Cerebellar cortex (tissue), 1 donor: ENCODE results near the gene KAT8.

ENCODE experiments used
- DNase-seq: peaks from one replicate; pipeline ENCODE4 v3.0.0-alpha.2; 2015; ENCODE audit warnings: low spot score

KAT8 gene

GRCh38 chr16:31117384-31118222 lies at the start of gene KAT8:
Gene KAT8 (plus strand): TSS chr16:31117664. CDS start chr16:31117682, 18 bp downstream.
- DNase-seq, result peak; percentile 99

DNA sequence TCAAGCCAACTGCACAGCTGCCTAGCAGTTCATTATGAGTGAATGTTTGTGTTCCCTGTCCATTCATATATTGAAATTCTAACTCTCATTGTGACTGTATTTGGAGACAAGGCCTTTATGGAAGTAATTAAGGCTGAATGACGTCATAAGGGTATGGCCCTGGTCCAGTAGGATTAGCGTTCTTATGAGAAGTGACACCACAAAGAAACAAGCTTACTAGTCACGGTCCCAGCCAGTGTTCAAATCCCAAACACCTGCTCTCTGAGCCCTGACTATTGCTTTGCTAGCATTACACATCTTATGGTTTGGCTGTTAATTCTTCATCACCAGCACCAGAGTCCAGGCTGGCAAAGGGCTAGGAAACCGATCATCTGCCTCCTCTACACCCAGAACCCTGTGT lies 45.6 kb upstream of the KAT8 start:
- DNase-seq, result no peak

DNA sequence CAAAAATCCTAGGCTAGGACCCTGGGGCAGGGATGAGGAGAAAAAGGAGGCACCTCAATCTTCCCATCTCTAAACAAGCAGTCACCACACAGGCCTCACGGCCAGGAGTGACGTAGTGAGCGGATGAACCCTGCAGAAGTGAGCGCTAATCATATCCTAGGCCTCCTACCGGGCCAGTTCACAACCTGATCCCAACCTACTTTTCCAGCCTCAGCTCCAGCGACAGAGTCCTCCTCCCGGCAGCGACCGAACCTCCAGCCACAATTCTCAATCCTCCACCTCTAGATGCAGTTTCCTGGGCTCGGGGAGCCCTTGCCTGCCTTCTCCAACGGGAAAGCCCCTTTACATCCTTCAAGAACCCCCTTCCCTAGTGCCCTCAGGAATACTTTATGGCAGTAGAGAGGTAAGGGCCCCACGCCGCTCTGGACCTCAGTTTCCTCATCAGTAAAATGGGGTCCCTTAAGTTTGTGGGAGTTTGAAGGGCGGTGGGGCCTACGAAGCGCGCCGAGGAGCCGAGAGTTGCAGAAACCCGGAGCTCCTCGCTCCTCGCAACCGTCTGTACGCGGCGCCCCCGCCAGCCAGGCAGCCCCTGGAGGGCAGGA lies 44.8 kb upstream of the KAT8 start:
- DNase-seq, result peak; percentile 62

- peak; percentile 93 for DNase-seq
Measured at GRCh38 chr16:31073142-31073969, 44.1 kb upstream of the KAT8 start.

DNA sequence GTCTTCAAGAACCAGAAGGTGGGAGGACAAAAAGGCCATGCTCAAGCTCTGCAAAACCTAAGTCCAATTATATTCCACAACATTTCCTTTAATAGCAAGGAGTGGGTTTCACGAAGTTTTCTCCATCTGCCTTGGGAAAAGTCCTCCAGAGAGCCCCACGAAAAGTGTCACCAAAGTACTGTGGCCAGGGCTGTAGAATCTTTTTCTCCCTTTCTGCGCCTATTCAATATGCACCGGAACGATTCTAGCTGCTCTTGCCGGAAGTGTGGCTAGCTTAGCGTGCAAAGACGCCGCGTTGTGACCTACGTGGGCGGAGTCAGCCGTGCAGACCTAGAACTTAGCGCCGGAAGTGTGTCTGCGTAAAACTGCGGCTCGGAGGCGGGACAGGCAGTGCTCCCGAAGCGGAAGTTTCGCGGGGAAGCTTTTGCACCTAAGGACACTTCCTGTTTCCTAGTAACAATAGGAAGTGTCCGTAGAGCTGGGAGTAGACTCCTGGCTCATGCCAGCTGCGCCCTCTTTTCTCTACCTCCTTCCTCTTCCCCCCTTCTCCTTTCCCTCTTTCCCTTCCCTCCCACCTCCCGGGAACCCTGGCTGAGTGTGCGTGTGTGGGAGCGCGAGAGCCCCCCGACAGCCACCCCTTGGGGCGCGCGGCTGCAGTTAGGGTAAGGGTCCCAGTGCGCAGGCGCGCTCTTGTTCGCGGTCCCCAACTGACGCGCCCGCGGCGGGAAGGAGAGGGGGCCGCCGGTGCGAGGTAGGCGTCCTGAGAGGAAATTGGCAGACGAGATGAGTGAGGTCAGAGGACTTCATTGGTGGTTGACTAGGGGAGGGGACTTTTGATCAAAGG lies 43.3 kb upstream of the KAT8 start, which contains the start of the genes ZNF646 and ZNF668:
TSS of gene ZNF646 (plus strand) at position 453 of the 844 bp plus-strand sequence. CDS start 1,903 bp downstream, outside the sequence.
TSS of gene ZNF668 (minus strand) at position 271 of the 844 bp plus-strand sequence. CDS start 9,781 bp downstream, outside the sequence.
- DNase-seq, result peak; percentile 100

GRCh38 chr16:31074814-31075183 lies 42.7 kb upstream of the KAT8 start:
- no peak for DNase-seq

DNA sequence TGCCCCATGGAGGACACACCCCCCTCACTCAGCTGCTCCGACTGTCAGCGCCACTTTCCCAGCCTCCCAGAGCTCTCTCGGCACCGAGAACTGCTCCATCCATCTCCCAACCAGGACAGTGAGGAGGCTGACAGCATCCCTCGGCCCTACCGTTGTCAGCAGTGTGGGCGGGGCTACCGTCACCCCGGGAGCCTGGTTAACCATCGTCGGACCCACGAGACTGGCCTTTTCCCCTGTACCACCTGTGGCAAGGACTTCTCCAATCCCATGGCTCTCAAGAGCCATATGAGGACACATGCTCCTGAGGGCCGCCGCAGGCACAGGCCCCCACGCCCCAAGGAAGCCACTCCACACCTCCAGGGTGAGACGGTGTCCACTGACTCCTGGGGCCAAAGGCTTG lies 41.1 kb upstream of the KAT8 start:
- DNase-seq, result no peak

- no peak for DNase-seq
Measured at GRCh38 chr16:31077024-31077423, 40.4 kb upstream of the KAT8 start.

GRCh38 chr16:31077592-31078396 lies 39.7 kb upstream of the KAT8 start:
- DNase-seq, result no peak

- no peak for DNase-seq
Measured at GRCh38 chr16:31078597-31079341, 38.7 kb upstream of the KAT8 start.

- DNase-seq, result no peak
Measured at GRCh38 chr16:31079342-31079944, 38.0 kb upstream of the KAT8 start.

DNA sequence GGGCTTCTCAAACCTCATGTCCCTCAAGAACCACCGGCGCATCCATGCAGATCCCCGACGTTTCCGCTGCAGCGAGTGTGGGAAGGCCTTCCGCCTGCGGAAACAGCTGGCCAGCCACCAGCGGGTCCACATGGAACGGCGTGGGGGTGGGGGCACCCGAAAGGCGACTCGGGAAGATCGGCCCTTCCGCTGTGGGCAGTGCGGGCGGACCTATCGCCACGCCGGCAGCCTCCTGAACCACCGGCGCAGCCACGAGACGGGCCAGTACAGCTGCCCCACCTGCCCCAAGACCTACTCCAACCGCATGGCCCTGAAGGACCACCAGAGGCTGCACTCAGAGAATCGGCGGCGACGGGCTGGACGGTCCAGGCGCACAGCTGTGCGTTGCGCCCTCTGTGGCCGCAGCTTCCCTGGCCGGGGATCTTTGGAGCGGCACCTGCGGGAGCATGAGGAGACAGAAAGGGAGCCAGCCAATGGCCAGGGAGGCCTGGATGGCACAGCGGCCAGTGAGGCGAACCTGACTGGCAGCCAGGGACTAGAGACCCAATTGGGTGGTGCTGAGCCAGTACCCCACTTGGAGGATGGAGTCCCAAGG lies 37.3 kb upstream of the KAT8 start:
- DNase-seq, result no peak

GRCh38 chr16:31080756-31081419 lies 36.6 kb upstream of the KAT8 start:
- no peak for DNase-seq

GRCh38 chr16:31081428-31082351 lies 35.8 kb upstream of the KAT8 start:
- DNase-seq, result peak; percentile 27

DNA sequence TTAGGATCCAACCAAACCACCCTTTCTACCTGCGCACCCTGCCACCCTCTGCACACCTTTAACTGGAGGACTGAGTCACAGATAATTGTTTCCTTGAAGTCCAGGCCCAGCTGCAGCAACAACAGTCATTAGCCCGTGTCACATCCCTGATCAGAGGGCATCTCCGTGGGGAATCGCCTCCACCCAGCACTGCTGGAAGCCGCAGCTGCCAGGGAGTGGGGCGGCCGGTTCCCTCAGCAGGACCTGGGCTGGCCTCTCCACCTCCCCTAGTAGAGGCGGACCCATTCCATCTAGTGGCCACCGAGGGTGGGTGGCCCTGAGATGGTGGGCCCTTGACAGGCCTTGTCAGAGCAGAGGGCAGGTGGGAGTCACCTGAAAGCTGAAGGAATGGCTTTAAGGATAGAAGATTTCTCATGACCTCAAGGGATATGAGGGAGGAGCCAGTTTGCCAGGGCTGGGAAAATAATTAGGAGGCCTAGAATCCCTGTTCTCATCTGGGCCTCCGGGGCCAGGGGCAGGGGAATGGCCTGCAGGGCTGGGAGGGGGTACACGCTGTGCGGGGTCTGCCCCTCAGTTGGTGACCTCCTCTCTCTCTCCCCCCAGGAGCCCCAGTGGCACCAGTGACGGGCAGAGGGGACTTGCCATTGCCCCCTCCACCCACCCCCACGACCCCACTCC lies 35.0 kb upstream of the KAT8 start:
- no peak for DNase-seq

DNA sequence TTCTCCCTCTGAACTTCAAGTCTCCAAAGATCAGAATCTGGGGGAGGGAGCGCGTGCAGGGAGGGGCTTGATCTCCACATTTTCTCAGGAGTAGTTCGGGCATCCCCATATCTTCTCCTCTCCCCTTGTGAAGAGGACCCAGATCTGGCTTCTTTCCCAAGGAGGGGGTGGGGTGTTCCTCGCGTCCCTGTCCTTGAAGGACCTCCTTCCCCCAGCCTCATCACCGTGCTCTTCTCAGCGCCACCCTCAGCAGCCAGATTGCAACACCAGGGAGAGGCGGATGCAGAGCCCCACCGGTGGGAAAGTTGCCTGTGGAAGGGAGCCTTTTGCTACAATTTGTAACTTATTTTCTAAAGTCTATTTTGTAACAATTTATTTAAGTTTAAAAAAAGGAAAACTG lies 34.4 kb upstream of the KAT8 start:
- no peak for DNase-seq

- DNase-seq, result no peak
Measured at GRCh38 chr16:31083556-31083955, 33.9 kb upstream of the KAT8 start.
